Thyroid gland (tissue), 4 donors: ENCODE data around the gene EML1.

ENCODE experiments used
- CTCF ChIP-seq, 6 experiments: fragments of 200-600 bp in 3 of 6; fragments of 450-650 bp in 3 of 6; sonication (generic) in 3 of 6; IDR thresholded peaks; one replicate each; pipeline ENCODE4 v1.5.1; 2016 to 2019; ENCODE audit warnings: antibody characterized with exemption in 6 of 6, mild to moderate bottlenecking in 2 of 6, inconsistent platforms in 1 of 6, moderate library complexity in 1 of 6
- POLR2A ChIP-seq, 2 donors: fragments of 450-650 bp; IDR thresholded peaks; one replicate each; pipeline ENCODE4 v1.6.1; 2017; ENCODE audit warnings: antibody characterized with exemption in 2 of 2, mild to moderate bottlenecking in 2 of 2, moderate library complexity in 1 of 2

- TF ChIP-seq CTCF (IDR thresholded peaks at IDR 0.05) (no peak), POLR2A (IDR thresholded peaks at IDR 0.05) (no peak)
Observed at GRCh38 chr14:99803803-99804202, 10.6 kb downstream of the EML1 start.
